Measurements from ENCODE around the gene IKZF1. TPM values are rescaled to one million over a fixed set of nuclear protein-coding genes. Genes with fewer than 3 reads are reported as not detected.
"Not testable (repeated sequence)": the region's sequence is repeated elsewhere in the genome, so short reads cannot be mapped to it uniquely, and the experiment has no call there.

Gene IKZF1
- total RNA-seq, 1 donor from 2014 or later, result 0.11 TPM

DNA sequence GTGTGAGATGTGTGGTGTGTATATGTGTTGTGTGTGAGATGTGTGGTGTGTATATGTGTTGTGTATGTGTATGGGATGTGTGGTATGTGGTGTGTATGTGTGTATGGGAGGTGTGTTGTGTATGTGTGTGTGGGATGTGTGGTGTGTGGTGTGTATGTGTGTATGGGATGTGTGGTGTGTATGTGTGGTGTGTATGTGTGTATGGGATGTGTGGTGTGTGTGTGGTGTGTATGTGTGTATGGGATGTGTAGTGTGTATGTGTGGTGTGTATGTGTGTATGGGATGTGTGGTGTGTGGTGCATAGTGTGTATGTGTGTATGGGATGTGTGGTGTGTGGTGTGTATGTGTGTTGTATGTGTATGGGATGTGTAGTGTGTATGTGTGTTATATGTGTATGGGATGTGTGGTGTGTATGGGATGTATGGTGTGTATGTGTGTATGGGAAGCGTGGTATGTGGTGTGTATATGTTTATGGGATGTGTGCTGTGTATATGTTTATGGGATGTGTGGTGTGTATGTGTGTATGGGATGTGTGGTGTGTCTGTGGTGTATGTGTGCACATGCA lies 30.8 kb downstream of the IKZF1 start:
- no peaks in the 10 kb centered on the region for H3K36me3 ChIP-seq
- peaks cover 3% of the 10 kb centered on the region for H3K27me3 Mint-ChIP-seq (ENCODE audit: insufficient read depth, low read depth)
- H4K20me1 ChIP-seq (ENCODE audit: low read depth), result no peaks in the 10 kb centered on the region
- DNase-seq (ENCODE audit: low spot score), result no peak
- peaks cover 18% of the 10 kb centered on the region for H3K4me1 ChIP-seq
- no peaks in the 10 kb centered on the region for H3K27me3 ChIP-seq
- H3K9ac ChIP-seq, result no peak overlapping the region
- H3K4me2 ChIP-seq, result no peak overlapping the region
- H2AFZ ChIP-seq (replicated peaks), result no peak overlapping the region
- no peaks in the 10 kb centered on the region for H3K36me3 Mint-ChIP-seq
- H3K27ac ChIP-seq, result no peak overlapping the region
- no peak overlapping the region for H3K4me3 Mint-ChIP-seq
- no peak for TF ChIP-seq EZH2 (IDR thresholded peaks at IDR 0.05)
- TF ChIP-seq EZH2phosphoT487 (IDR thresholded peaks at IDR 0.05), result no peak
- TF ChIP-seq, protein P1, sequence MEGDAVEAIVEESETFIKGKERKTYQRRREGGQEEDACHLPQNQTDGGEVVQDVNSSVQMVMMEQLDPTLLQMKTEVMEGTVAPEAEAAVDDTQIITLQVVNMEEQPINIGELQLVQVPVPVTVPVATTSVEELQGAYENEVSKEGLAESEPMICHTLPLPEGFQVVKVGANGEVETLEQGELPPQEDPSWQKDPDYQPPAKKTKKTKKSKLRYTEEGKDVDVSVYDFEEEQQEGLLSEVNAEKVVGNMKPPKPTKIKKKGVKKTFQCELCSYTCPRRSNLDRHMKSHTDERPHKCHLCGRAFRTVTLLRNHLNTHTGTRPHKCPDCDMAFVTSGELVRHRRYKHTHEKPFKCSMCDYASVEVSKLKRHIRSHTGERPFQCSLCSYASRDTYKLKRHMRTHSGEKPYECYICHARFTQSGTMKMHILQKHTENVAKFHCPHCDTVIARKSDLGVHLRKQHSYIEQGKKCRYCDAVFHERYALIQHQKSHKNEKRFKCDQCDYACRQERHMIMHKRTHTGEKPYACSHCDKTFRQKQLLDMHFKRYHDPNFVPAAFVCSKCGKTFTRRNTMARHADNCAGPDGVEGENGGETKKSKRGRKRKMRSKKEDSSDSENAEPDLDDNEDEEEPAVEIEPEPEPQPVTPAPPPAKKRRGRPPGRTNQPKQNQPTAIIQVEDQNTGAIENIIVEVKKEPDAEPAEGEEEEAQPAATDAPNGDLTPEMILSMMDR (IDR thresholded peaks at IDR 0.05), result no peak
- no peak overlapping the region for H3K4me3 ChIP-seq
- no peak overlapping the region for H3K27ac Mint-ChIP-seq
- H3K79me2 ChIP-seq (ENCODE audit: low read depth), result no peaks in the 10 kb centered on the region
- no peaks in the 10 kb centered on the region for H3F3A ChIP-seq (ENCODE audit: low read depth)
- no peaks in the 10 kb centered on the region for H3K9me3 ChIP-seq (ENCODE audit: low read depth)
- H3K4me1 Mint-ChIP-seq, result peaks cover 30% of the 10 kb centered on the region
- no peaks in the 10 kb centered on the region for H3K9me3 Mint-ChIP-seq

DNA sequence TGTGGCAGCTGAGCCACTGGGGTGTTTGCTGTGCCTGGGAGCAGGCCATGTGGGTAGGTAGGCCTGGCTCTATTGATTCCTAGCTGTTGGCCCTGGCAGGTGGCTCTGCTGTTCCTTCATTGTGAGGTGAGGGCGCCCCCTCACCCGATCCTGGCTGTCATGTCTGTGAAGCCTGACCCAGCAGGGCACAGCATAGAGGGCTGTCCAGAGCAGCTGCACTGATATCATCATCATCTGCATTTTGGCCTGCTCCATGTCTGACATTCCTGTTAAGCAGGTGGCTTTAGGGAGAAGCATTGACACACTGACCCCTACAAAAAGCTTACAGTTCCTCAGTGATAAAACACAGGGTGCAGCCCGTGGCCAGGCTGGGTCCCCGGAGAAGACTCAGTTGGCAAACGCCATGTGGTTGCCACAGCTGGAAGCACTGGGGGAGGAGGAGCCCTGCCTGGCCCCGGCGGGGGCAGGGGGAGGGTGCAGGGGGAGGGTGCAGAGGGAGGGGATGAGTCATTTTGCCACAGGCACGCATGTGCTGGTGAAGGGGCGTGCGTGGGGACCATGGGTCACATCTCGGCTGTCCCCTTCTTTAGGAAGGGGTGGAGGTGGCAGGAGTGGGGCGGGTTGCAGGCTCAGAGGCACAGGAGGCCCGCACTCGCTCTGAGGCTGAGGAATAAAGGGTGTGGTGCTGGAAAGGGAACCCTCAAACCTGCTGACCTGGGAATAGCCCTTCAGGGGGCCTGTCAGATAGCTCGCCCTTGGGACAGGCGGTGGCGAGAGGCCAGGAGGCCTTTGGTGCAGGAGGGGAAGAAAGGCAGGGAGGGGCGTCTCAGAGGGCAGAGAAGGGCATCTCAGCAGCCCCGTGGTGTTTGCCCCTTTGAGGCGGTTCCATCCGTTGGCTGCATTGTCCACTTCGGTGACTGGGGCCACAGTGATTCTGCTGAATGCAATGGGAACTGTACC lies 31.6 kb downstream of the IKZF1 start:
- H3K27me3 ChIP-seq, result no peaks in the 10 kb centered on the region
- no peak overlapping the region for H3K4me2 ChIP-seq
- Mint-ChIP-seq H3K27ac (no peak overlapping the region), H3K4me1 (peaks cover 23% of the 10 kb centered on the region), H3K9me3 (no peaks in the 10 kb centered on the region), H3K4me3 (no peak overlapping the region), H3K27me3 (ENCODE audit: insufficient read depth, low read depth) (peaks cover 3% of the 10 kb centered on the region), H3K36me3 (no peaks in the 10 kb centered on the region)
- H4K20me1 ChIP-seq (ENCODE audit: low read depth), result no peaks in the 10 kb centered on the region
- H2AFZ ChIP-seq (replicated peaks), result no peak overlapping the region
- H3K9ac ChIP-seq, result no peak overlapping the region
- no peaks in the 10 kb centered on the region for H3K79me2 ChIP-seq (ENCODE audit: low read depth)
- H3K36me3 ChIP-seq, result no peaks in the 10 kb centered on the region
- H3K4me3 ChIP-seq, result no peak overlapping the region
- TF ChIP-seq, protein P1 (IDR thresholded peaks at IDR 0.05), result no peak
- TF ChIP-seq EZH2phosphoT487 (IDR thresholded peaks at IDR 0.05) (no peak), EZH2 (IDR thresholded peaks at IDR 0.05) (no peak)
- no peaks in the 10 kb centered on the region for H3K9me3 ChIP-seq (ENCODE audit: low read depth)
- H3K4me1 ChIP-seq, result peaks cover 18% of the 10 kb centered on the region
- H3F3A ChIP-seq (ENCODE audit: low read depth), result no peaks in the 10 kb centered on the region
- H3K27ac ChIP-seq, result no peak overlapping the region
- no peak for DNase-seq (ENCODE audit: low spot score)

DNA sequence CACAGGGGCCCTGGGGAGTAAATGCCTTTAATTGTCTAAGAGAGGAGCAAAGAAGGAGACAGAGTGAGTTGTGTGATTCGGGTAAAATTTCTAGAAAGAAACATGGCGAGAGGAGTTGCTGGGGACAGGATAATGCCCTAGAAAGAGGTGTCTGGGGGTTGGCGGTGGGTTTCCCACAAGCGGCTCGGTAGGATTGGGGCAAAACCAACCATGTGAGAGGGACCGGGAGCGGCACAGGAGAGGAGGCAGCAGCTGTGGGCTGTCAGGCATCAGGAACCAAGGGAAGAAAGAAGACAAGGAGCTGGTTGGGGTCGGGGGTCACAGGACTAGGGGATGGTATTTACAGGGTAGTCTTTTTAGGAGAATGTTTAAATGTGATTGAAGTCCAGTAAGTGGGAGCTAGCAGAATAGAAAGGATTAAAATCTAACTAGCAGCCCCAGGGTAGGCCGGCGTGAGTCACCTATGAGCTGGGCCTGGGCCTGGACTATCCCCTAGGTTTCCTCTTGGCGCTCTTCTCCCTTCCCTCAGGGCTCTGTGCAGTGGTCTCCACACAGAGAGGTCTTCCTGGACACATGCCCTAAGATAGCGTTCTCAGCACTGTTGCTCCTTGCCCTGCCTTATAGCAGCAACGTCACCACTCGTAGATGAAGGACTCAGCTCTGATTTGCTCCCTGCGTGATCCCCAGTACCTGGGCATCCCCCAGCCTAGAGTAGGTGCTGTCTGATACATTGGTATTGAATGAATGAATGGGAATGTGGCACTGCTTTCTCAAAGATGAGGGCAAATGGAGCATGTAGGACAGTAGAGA lies 32.6 kb downstream of the IKZF1 start:
- Histone ChIP-seq H3K36me3 (no peaks in the 10 kb centered on the region), H3K4me3 (no peak overlapping the region), H3K9ac (no peak overlapping the region), H3K9me3 (ENCODE audit: low read depth) (no peaks in the 10 kb centered on the region), H2AFZ (replicated peaks) (no peak overlapping the region), H3K27ac (no peak overlapping the region), H3K27me3 (no peaks in the 10 kb centered on the region), H3K4me2 (no peak overlapping the region), H3F3A (ENCODE audit: low read depth) (no peaks in the 10 kb centered on the region), H3K79me2 (ENCODE audit: low read depth) (no peaks in the 10 kb centered on the region), H4K20me1 (ENCODE audit: low read depth) (no peaks in the 10 kb centered on the region), H3K4me1 (peaks cover 14% of the 10 kb centered on the region)
- Mint-ChIP-seq H3K4me3 (no peak overlapping the region), H3K27me3 (ENCODE audit: insufficient read depth, low read depth) (peaks cover 3% of the 10 kb centered on the region), H3K36me3 (no peaks in the 10 kb centered on the region), H3K9me3 (no peaks in the 10 kb centered on the region), H3K27ac (no peak overlapping the region), H3K4me1 (peaks cover 15% of the 10 kb centered on the region)
- TF ChIP-seq EZH2phosphoT487 (IDR thresholded peaks at IDR 0.05), result no peak
- no peak for TF ChIP-seq EZH2 (IDR thresholded peaks at IDR 0.05)
- TF ChIP-seq, protein P1 (IDR thresholded peaks at IDR 0.05), result no peak
- no peak for DNase-seq (ENCODE audit: low spot score)

DNA sequence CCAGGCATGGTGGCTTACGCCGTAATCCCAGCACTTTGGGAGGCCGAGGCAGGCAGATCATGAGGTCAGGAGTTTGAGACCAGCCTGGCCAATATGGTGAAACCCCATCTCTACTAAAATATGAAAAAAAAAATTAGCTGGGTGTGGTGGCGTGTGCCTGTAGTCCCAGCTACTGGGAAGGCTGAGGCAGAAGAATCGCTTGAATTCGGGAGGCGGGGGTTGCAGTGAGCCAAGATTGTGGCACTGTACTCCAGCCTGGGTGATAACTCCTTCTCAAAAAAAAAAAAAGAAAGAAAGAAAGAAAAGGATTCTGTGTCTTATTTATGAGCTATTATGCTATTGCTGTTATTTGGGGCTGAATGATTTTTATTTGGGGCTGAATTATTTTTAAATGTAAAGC lies 35.0 kb downstream of the IKZF1 start:
- peaks cover 16% of the 10 kb centered on the region for H3K4me1 Mint-ChIP-seq
- H3K79me2 ChIP-seq (ENCODE audit: low read depth); H3K27ac ChIP-seq; H3K4me2 ChIP-seq; H3K27me3 Mint-ChIP-seq (ENCODE audit: insufficient read depth, low read depth); H3K27me3 ChIP-seq; H3K36me3 ChIP-seq; H2AFZ ChIP-seq (replicated peaks); H3K27ac Mint-ChIP-seq; H3F3A ChIP-seq (ENCODE audit: low read depth); H3K9ac ChIP-seq; H3K4me3 Mint-ChIP-seq; H3K4me3 ChIP-seq; DNase-seq (ENCODE audit: low spot score); H3K4me1 ChIP-seq; H3K9me3 Mint-ChIP-seq; H4K20me1 ChIP-seq (ENCODE audit: low read depth); H3K36me3 Mint-ChIP-seq; H3K9me3 ChIP-seq (ENCODE audit: low read depth): not testable (repeated sequence)

Measured in neural progenitor cell (in vitro differentiated cells).